ENCODE measurements around the gene PIGQ. TPM values are rescaled to one million over a fixed set of nuclear protein-coding genes. Genes with fewer than 3 reads are reported as not detected.

PIGQ gene
- total RNA-seq, 1 donor, result 36.9 TPM

DNA sequence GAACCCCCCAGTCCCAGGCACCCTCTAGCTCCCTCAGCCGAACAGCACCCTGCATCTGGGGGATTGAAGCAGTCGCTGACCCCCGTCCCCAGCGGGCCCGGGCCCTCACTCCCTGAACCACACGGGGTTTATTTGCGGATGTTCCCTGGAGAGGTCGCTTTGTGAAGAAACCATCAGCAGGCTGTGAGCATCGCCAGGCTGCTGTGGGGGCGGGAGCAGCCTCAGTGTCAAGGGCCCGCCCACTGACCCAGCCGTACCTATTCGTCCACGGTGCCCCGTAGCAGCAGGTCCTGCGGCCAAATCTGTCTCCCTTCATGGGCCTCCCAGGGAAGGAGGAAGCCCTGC is 13.7 kb downstream of the PIGQ start:
- no peak for DNase-seq (ENCODE audit: low read depth in 2 of 3, low spot score in 2 of 3)

GRCh38 chr16:583815-584591 is 14.2 kb downstream of the PIGQ start:
- no peak for DNase-seq (ENCODE audit: low read depth in 2 of 3, low spot score in 2 of 3)

DNA sequence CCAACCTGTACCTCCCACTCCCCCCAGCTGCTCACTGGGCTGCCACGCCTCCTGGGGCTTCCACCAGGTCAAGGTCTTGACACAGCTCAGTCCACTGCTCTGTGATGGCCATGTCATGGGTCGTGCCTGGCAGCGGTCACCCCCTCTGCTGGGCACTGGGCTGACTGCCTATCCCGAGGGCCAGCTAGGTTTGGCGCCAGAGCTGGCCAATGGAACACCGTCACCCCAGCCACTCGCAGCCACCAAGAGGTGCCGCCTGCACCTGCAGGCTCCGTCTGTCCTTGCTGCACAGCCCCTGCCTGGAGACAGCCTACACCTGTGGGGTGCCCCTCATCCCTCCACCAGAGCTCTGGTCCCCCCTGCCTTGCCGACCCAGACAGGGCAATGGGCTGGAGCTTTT is 15.6 kb downstream of the PIGQ start:
- no peak for DNase-seq (ENCODE audit: low read depth in 2 of 3, low spot score in 2 of 3)

DNA sequence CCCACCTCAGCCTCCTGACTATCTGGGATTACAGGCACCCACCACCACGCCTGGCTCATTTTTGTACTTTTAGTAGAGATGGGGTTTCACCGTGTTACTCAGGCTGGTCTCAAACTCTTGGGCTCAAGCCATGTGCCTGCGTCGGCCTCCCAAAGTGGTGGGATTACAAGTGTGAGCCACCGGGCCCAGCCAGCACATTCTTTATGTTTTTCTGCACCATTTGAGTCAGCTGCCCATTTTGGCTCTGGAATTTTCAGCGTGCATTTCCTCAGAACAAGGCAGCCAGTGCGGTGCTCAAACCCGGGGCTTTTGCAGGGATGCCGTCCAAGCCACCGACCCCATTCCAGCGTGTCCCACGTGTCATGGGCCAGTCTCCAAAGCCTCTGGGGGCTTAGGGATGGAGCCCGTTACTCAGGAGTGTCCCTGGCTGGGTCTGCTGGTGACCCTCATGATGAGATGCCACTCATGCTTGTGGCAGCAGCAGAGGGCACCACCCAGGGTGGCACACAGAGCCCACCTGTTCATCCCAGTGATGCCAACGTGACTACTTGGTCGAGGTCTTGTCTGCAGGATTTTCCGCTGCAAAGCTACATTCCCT is 16.4 kb downstream of the PIGQ start:
- DNase-seq (ENCODE audit: low read depth in 2 of 3, low spot score in 2 of 3), result no peak

DNA sequence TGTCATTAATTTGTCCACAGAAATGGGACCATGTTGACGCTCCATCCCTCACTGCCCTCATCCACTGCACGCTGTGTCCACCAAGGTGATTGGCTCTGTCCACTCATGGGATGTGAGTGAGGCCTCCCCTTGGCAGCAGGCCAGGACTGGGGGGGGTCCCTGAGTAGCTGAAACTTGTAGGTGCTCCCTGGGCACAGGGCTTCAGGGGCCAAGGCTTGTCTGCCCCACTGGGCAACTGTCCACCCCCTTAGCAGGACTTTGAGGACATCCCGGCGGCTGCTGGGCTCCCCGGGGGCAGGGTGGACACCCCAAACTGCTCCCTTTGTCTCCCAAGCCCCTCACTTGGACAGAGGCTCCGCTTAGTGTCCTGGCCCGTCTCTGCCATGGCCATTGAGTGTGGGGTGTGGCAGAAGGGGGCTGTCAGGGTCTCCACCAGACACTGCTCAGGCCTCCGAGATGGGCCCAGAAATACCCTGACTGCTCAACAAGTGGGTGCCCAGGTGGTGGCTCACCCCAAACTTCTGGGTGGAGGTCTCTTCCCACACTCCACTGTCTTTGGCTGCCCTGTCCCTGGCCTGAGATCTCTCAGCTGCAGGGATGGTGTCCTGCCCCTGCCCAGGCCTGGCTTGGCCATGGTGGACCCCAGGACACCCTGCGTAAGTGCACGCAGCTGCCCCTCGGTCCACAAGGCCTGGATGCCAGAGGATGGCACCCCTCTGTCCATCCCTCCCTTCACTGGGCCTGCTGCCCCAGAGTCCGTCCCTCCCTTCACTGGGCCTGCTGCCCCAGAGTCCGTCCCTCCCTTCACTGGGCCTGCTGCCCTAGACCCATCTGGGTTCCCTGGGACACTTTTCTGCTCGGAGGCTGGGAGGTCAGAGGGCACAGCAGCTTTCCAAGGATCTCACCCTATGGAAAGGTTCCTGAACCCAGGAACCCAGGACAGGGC is 17.1 kb downstream of the PIGQ start:
- no peak for DNase-seq (ENCODE audit: low read depth in 2 of 3, low spot score in 2 of 3)

DNA sequence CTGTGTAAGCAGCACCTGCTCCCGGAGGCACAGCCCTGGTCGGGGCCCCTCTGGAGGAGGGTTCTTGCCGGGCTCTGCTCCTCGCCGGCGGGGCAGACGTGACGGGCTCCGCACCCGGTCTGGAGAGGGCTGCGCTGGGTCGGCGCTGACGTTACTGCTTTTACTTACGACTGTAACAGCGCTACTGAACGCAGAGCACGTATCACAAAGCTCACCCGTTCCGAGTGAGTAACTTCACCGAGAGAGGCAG is 18.8 kb downstream of the PIGQ start:
- peak in 2 of 3 donors; percentile 56 to 69 for DNase-seq (ENCODE audit: low read depth in 2 of 3, low spot score in 2 of 3)

DNA sequence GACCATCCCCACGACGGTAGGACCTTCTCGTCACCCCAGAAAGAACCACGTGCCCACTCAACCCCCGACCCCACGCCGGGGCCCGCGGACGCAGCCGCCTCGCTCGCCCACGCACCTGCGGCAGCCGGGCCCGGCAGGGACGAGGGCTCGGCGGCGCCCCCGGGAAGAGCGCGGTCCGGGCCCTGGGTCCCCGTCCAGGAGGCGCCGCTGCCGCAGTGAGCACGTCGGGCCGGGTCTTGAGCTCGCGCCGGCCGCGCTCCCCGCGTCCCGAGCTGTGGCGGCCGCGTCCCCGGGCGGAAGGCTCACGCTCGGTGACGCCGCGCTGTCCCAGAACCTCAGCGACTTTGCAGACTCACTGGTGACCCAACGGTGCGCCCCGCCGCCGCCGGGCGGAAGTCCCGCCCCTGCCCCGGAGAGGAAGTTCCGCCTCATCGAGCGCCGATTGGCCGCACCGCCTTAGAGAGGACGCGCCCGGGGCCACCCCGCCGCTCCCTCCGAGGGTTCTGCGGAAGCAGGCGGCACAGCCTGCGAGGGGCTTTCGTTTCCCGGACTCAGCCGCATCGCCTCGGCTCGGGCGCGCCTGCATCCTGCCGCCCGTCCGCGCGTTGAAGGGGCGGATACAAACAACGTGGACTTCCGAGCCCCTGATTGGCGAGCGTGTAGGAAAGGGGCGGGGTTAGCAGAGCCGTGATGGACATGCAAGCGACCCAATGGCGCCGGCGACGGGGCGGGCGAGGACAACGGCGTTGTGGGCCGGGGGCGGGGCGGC is 19.3 kb downstream of the PIGQ start:
- DNase-seq (ENCODE audit: low read depth in 2 of 3, low spot score in 2 of 3), result peak; percentile 96 to 97 (median 97)

DNA sequence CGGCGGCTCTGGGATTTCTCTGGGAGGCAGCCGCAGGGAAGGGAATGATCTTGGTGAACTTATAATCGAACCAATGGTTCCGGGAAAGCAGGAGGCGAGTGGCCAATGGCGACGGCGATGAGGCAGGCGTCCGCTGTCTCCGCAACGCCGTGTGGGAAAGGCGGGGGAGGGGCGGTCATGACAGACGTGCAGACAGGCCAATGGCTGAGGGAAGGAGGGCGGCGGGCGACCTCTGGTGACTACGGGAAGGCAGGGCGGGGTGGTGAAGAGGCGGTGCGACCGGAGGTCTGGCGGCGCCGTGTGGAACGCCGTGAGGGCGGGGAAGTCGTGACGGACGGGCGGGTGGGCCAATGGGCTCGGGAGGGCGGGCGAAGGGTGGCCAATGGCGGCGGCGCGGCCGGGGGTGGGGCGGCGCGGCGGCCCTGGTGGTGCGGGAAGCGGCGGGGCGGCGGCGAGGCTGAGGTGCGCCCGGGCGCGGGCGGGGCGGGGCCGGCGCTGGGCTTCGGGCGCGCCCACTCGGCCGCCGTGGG is 20.0 kb downstream of the PIGQ start, which contains the start of gene RAB40C:
TSS of gene RAB40C (plus strand) at position 409 of the 530 bp plus-strand sequence. CDS start 226 bp downstream, outside the sequence.
- DNase-seq (ENCODE audit: low read depth in 2 of 3, low spot score in 2 of 3), result peak; percentile 98 to 100 (median 99)

DNA sequence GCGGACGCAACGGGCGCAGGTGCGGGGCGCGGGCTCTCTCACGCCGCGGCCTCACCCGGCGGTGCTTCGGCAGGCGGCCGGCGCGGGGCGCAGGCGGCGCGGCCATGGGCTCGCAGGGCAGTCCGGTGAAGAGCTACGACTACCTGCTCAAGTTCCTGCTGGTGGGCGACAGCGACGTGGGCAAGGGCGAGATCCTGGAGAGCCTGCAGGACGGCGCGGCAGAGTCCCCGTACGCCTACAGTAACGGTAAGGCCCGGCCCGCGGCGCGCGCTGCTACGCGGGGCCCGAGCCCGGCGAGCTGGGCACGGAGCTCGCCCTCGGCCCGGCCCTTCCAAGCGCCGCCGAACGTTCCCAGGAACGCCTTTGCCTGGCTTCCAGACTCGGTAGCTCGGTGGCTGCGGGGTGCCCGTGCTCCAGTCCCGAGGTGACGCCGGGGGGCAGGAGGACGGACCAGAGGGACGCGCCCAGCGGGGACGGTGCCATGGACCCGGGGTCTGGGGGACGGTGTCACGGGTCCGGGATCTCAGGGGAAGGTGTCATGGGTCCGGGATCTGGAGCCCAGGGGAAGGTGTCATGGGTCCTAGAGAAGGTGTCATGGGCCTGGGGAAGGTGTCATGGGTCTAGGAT is 20.5 kb downstream of the PIGQ start:
- DNase-seq (ENCODE audit: low read depth in 2 of 3, low spot score in 2 of 3), result no peak

GRCh38 chr16:590815-591200 is 21.0 kb downstream of the PIGQ start:
- DNase-seq (ENCODE audit: low read depth in 2 of 3, low spot score in 2 of 3), result no peak

GRCh38 chr16:591231-591630 is 21.5 kb downstream of the PIGQ start:
- no peak for DNase-seq (ENCODE audit: low read depth in 2 of 3, low spot score in 2 of 3)

- DNase-seq (ENCODE audit: low read depth in 2 of 3, low spot score in 2 of 3), result no peak
These were observed 22.2 kb downstream of the PIGQ start for GRCh38 chr16:591892-592517.

DNA sequence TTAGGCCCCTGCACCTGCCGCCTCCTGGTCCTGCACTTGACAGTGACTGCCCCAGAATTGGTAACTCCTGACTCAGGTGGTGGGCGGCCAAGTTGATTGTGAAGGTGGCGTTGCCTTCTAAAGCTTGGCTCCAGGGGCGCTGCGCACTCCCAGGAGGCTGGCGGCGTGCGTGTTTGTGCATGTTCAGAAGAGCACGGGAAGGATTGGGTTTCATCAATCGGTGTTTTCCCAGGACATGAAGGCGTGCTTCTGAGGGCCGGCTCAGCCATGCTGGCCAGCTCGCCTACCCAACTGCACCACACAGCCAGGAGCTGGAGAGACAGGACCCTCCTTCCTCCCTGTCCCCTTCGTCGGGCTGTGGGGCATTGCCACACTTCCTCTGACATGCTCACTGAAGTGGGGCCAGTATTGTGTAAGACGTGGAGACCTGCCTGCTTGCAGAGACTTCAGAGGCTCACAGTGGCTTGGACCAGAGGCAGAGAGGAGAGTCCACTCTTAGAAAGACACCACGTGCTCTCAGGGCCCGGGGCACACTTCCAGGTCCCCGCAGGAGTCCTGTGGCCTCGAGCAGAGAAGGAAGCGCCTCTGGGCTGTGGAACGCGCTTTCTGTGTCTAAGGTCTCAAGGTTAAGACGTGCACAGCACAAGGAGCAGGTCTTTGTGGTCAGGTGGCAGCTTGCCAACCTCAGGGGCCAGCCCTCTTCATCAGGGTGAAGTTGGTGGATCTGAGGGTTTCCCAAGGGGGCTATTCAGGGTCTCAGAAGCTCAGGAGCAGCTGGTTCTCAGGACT is 22.9 kb downstream of the PIGQ start:
- DNase-seq (ENCODE audit: low read depth in 2 of 3, low spot score in 2 of 3), result no peak

- no peak for DNase-seq (ENCODE audit: low read depth in 2 of 3, low spot score in 2 of 3)
These were observed 23.6 kb downstream of the PIGQ start for GRCh38 chr16:593406-593805.

- no peak for DNase-seq (ENCODE audit: low read depth in 2 of 3, low spot score in 2 of 3)
These were observed 24.0 kb downstream of the PIGQ start for GRCh38 chr16:593807-594206.

DNA sequence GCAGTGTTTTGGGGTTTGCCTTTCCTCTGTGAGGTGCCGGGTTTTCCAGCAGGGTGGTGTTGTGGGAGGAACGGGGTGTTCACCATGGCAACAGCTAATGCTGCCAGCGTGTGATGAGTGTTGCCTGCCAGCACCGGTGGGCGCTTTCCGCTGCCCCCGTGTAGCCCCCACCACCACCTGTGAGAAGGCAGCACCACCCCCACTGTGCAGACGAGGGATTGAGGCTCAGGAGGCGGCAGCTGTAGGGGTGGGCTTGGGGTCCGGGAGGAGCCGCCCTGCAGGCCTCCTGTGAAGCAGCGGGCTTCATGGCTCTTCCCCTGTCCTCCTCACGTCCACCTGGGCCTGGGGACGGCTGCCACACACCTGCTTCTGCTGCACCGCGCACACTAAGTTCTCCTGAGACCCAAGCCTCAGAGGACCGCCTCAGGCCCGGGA is 25.3 kb downstream of the PIGQ start:
- DNase-seq (ENCODE audit: low read depth in 2 of 3, low spot score in 2 of 3), result no peak

GRCh38 chr16:595942-596735 is 26.4 kb downstream of the PIGQ start:
- no peak for DNase-seq (ENCODE audit: low read depth in 2 of 3, low spot score in 2 of 3)

- no peak for DNase-seq (ENCODE audit: low read depth in 2 of 3, low spot score in 2 of 3)
These were observed 26.9 kb downstream of the PIGQ start for GRCh38 chr16:596736-597060.

All from hematopoietic multipotent progenitor cell (in vitro differentiated cells).